OCI-LY7 (cell line): ENCODE results near the gene PXDC1.

ENCODE experiments used
- CTCF ChIP-seq: fragments of 200-600 bp; sonication (generic); conservative IDR thresholded peaks from 2 replicates; pipeline ENCODE4 v1.5.1; 2014; ENCODE audit warnings: mild to moderate bottlenecking, antibody characterized with exemption, low read length, moderate library complexity, mixed read lengths
- EZH2phosphoT487 ChIP-seq: fragments of 200-600 bp; sonication (generic); IDR thresholded peaks from 2 replicates; pipeline ENCODE4 v1.6.1; 2018; ENCODE audit warnings: low read depth, borderline replicate concordance, mild to moderate bottlenecking, mixed run types, antibody characterized with exemption, low read length, moderate library complexity, mixed read lengths

DNA sequence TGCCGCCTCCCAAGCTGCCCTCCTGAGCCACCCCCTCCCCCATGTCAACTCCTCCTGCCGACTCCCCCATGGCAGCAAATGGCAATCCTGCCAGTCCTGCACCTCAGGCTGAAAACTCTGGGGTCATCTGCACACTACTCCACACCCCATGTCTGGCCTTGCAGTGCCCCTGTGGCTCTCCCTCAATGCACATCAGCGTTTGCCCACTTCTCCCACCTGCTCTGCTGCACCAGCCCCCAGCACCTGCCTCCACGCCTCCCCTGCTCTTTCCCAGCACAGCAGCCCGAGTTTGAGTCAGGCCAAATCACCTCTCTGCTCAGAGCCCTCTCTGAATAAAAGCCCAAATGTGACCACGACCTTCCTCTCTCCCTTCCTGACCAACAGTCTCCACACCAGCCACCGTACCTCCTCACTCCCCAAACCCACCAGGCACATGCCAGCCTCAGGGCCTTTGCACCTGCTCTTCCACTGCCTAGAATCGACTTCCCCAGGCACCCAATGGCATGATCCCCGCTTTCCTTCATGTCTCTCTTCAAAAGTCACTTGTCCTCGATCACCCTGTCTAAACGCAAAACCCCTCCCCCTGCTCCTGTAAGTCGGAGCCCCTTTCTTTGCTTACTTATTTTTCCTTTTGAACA is 4.3 kb downstream of the PXDC1 start:
- TF ChIP-seq CTCF, result no peak
- TF ChIP-seq EZH2phosphoT487, result no peak
